GM18505 (cell line): Measurements from ENCODE around the gene KIF5C.

Source experiments
- ATAC-seq: cut with Tn5 transposase; IDR thresholded peaks from one replicate; pipeline ENCODE4 v1.9.1; 2021; ENCODE audit not compliant: unreplicated experiment
- POLR2A ChIP-seq: IDR thresholded peaks from 4 replicates; pipeline ENCODE4 v1.6.1; 2011; ENCODE audit warnings: borderline replicate concordance; ENCODE audit not compliant: insufficient read depth, insufficient read length; ENCODE audit errors: extremely low read depth

The KIF5C gene

DNA sequence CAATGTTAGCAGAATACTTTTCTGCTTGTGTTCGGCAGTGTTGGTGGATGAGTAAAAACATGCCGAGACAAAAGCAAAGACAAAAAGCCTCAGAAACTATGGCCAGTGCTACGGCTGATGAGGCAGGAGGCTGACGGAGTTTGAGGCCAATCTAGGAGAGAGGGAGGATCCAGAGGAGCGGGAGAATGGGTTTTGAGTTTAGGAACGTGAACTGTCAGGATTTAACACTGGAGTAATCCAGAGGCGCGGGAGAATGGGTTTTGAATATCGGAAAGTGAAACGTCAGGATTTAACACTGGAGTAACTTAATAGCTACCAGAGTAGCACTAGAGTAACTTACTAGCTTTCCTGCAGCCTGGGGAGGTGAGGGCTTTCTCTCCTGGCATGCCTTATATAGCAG, 200.8 kb downstream of the KIF5C start:
- no peak for ATAC-seq
- TF ChIP-seq POLR2A, result no peak
